Right ventricle myocardium inferior (tissue), 1 donor: ENCODE data around the gene SLC35D2. TPM values are rescaled to one million over a fixed set of nuclear protein-coding genes. Genes with fewer than 3 reads are reported as not detected.

Source experiments
- ATAC-seq: fragments of 200-7000 bp; cut with Tn5 transposase; one replicate; pipeline ENCODE4 v1.9.1; 2020; ENCODE audit warnings: mild to moderate bottlenecking, moderate library complexity
- DNase-seq: peaks from one replicate; pipeline ENCODE4 v3.0.0; 2021; ENCODE audit errors: missing footprints
- intact Hi-C: fragments of 100-400 bp; cut with DNase I; formaldehyde crosslinking; loops from one replicate; pipeline ENCODE4 v1.11.0; 2022
- long read RNA-seq: library from polyadenylated mRNA; unstranded; transcript quantifications from one replicate; pipeline ENCODE4 v2.0.0, GENCODE V29; 2021
- total RNA-seq: library from RNA; stranded (reverse); fragmentation: NEBNext Ultra II Directional; extraction: Animal tissue kit (Norgen Biotek cat#: 25700); gene quantifications from one replicate; pipeline ENCODE4 v1.2.1, GENCODE V29; 2021
- donor health status: DM: no; HTN: yes; CAD: no; lungs with severe emphysema.

SLC35D2 gene
- total RNA-seq = 14.7 TPM
- long read RNA-seq, partial matches to known transcripts = 3 of 9 reads
- long read RNA-seq, other reads (novel, unspliced or antisense) = 2 of 9 reads

DNA sequence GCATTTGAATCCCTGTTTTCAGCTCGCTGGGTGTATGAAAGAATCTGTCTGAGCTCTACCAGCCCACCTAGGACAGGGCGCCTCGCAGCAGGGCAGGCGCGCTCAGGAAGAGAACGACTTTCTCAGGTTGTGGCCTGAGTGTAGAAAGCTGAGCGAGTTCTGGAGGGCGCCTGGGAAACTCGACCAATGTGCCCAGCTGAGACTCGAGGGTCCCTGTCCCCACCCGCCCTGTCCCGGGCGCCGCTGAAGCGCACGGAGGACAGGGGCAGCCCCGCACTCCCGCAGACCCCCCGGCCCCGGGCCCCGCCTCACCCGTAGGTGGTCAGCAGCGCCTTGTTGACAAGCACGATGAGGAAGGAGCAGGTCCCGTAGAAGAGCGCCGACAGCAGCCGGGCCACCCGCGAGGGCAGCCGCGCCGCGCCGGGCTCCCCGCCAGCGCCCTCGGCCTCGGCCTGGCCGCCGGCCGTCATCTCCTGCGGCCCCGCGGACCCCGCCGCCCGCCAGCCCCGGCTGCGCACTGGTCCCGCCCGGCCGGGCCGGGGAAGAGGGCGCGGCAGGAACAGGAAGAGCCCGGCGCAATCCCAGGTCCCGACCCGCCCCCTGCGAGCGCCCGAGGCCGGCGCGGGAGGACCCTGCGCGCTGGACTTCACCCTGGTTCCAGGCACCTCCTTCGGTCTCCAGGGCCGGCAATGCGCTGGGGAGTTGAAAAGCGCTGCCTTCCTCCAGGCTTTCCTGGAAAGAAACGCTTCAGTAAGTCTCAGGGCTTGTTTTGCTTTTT is at the start of gene SLC35D2:
TSS of gene SLC35D2 (minus strand) at position 547 of the 778 bp plus-strand sequence. CDS start at position 470, 77 bp downstream.
- intact Hi-C loops = loop anchor here (2.0 to 5.0 kb wide), 3 partner anchors 35 to 69 kb away; partner anchors contain the start of genes HABP4 and ZNF367
- DNase-seq = peak; percentile 84
- ATAC-seq = peak; percentile 96

GRCh38 chr9:96430377-96430776 is 46.9 kb upstream of the SLC35D2 start:
- no peak for DNase-seq
- intact Hi-C loops = no loop called here
- ATAC-seq = no peak

DNA sequence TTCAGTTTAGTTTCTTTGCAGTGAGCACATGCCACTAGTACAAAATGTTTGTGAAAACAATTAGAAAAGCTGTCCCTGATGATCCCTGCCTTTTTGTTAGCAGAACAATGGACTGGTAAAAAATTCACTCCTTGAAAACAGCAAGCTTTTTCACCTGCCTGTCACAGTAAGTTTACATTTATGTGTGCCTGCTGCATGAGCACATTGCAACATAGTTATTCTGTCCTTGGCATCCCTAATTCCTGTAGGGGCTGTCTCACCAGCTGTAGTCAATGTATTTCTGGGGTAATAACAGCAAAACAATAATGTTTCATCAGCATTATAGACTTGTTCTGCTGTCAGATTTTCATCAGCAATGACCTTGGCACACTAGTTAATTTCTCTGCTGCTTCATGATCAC is 46.2 kb upstream of the SLC35D2 start:
- intact Hi-C loops = no loop called here
- ATAC-seq = no peak

DNA sequence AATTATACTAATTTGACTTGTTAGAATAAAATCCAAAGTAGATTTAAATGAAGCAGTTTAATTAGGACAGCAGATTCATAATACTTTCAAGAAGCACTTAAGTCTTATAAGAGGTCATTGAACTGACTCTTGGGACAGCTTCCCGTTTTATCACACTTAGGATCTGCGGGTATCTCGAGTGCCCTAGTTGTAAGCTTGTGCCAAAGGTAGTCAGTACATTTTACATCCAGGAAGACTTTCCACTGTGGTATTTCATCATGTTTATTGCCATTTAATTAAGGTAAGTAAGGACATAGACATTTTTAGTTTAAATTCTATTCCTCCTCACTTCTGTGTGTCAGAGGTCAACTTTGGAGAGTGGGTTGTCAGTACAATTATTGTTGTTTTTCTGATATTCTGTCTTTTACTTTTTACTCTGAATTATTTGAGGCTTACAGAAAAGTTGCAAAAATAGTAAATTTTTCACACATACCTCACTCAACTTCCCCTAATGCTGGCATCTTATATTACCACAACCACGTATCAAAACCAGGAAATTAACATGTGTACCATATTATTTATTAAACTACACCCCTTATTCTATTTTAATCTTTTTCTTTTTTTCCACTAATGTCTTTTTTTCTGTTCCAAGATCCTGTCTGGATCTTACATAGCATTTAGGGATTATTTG is 42.1 kb upstream of the SLC35D2 start:
- intact Hi-C loops = no loop called here
- no peak for DNase-seq

More for the DNA sequence above, 46.2 kb upstream of the SLC35D2 start:
- DNase-seq = no peak

GRCh38 chr9:96423985-96424336 is 40.5 kb upstream of the SLC35D2 start:
- intact Hi-C loops = no loop called here
- no peak for DNase-seq
- ATAC-seq = no peak

More for the DNA sequence above, 42.1 kb upstream of the SLC35D2 start:
- no peak for ATAC-seq

DNA sequence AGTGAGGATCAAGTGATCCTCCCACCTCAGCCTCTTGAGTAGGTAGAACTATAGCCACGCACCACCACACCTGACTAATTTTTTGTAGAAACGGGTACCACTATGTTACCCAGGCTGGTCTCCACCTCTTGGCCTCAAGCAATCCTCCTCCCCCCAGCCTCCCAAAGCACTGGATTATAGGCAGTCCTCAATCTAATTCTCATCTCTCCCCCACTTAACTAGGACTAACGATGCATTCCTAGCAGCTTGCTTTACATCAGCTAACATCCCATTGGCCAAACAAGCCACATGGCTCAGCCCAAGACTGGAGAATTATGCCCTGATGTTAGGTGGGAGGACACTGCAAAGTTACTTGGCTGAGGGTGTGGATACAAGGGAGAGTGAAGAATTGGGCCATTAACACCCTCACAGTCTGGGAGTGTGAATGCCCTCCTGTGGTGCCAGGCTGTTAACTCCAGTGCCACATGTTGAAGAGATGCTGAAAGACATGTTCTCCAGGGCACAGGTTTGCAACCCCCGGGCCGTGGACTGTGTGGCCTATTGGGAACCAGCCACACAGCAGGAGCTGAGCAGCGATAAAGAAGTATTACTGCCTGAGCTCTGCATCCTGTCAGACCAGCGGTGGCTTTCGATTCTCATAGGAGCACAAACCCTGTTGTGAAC is 39.9 kb upstream of the SLC35D2 start:
- DNase-seq = no peak
- intact Hi-C loops = no loop called here
- no peak for ATAC-seq

DNA sequence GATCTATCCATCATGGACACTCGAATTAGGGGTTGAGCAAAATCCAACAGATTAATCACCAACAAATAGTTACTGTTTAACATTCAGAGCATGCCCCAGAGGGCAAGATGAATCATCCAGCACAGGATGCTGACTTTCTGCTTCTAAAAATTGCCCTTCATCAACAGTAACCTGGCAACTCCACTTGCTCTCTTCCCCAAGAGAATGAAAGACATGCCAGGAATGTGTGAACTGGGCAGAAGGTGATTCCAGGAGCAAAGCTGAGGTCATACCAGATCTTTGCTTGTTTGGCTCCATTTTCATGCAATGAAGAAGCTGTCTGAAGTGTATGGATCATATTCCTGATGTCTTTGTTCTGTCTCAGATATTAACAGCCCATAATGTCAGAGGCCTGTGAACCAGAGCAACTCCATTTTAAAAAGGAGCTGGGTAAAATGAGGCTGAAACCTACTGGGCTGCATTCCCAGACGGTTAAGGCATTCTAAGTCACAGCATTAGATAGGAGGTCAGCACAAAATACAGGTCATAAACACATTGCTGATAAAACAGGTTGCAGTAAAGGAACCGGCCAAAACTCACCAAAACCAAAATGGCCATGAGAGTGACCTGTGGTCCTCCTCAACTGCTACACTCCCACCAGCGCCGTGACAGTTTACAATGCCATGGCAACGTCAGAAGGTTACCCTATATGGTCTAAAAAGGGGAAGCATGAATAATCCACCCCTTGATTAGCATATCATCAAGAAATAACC is 37.1 kb upstream of the SLC35D2 start:
- intact Hi-C loops = no loop called here
- peak; percentile 22 for ATAC-seq
- no peak for DNase-seq

DNA sequence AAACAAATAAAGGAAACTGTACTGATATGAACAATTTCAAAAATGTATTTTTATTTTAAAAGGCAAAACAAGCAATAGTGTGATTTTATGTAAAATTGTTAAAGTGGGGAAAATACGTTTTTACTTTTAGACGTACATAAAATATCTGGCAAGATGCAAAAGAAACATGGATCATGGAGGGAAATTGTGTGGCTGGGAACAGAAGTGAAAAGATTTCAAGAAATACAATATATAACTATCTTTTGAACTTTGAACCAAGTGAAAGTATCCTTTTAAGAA is 36.1 kb upstream of the SLC35D2 start:
- DNase-seq (no peak), ATAC-seq (no peak)
- intact Hi-C loops = loop anchor here (2.0 to 5.0 kb wide), 3 partner anchors 31 to 77 kb away; partner anchors contain the start of genes HABP4 and SLC35D2

DNA sequence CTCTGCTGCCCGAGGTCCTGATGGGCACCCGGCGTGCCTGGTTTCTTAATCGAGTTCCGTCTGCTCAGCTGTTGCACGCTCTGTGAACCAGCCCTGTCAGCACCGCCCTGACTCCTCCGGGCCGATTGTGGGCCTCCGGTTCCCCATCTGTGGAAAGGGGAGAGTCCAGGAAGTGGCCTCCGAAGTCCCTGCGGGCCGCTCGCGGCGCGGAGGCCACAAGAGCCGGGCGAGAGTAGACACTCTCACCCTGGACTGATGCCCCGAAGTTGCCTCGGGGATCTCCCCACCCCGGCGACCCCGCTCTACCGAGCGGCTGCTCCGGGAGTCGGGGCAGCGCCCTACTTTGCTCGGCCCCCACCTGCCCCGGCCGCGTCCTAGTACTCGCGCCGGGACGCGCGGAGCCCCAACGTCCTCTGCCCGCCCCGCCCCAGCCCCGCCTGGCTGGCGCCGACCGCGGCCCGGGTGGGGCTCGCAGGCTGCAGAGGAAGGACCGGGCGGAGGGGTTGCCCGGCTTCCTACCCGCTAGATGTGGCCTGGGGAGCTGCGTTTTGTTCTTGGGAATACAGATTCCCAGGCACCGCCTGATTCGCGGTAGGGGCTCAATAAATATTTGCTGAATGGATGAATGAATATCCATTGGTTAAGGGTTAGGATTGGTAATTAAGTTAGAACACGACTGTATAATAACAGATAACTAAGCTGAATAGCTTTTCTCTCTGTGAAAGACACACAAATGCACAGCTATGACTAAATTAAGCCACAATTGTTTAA is 35.6 kb upstream of the SLC35D2 start:
- peak; percentile 88 for DNase-seq
- ATAC-seq = peak; percentile 79
- intact Hi-C loops = loop anchor here (1.0 to 5.0 kb wide), 4 partner anchors 32 to 235 kb away; partner anchors contain the start of genes HABP4 and SLC35D2

DNA sequence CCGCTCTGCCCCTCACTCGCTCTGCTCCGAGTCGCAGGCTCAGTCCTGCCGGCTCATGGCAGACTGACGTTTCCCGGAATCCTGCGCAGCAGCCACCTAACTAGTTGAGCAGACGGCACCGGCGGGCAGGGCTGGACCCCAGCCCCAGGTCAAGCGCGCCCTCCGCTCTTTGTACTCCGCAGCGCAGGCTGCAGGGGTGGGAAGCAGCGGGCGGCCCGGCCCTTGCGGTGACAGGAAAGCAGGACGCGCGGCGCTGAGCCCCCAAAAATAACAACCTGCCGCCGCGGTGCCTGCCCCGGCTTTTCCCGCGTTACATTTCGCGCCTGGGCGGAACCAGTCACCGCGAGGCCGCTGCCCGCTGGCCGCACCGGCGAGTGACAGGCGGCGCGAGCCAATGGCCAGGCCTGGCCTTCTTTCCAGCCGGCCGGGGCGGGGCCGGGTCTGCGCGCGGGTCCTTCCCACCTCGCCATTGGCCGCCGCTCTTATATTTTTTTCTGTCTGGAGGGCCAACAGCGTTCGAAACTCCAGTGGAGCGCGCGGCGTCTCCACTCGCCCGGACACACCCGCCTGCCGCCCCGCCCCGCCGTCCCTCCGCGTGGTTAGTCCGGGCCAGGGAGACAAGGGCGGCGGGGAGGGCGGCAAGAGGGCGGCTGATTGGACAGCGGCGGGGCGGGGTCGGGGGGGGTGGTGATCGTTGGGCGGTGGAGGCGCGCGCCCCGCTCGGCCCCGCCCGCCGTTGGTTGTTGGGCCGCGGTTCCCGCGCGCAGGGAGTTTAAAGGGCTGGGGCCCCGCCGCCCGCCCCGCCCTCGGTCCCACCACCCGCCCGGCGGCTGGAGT is 34.8 kb upstream of the SLC35D2 start, which contains the start of gene ZNF367:
TSS of gene ZNF367 (minus strand) at position 288 of the 837 bp plus-strand sequence. CDS start 338 bp downstream, outside the sequence.
- intact Hi-C loops = loop anchor here (1.0 to 5.0 kb wide), 4 partner anchors 32 to 236 kb away; partner anchors contain the start of genes HABP4 and SLC35D2
- peak; percentile 99 for DNase-seq
- peak; percentile 93 for ATAC-seq

- intact Hi-C loops = loop anchor here (1.0 to 5.0 kb wide), 4 partner anchors 33 to 237 kb away; partner anchors contain the start of genes HABP4 and SLC35D2
- ATAC-seq = no peak
These were observed 34.2 kb upstream of the SLC35D2 start for GRCh38 chr9:96417661-96418082.

DNA sequence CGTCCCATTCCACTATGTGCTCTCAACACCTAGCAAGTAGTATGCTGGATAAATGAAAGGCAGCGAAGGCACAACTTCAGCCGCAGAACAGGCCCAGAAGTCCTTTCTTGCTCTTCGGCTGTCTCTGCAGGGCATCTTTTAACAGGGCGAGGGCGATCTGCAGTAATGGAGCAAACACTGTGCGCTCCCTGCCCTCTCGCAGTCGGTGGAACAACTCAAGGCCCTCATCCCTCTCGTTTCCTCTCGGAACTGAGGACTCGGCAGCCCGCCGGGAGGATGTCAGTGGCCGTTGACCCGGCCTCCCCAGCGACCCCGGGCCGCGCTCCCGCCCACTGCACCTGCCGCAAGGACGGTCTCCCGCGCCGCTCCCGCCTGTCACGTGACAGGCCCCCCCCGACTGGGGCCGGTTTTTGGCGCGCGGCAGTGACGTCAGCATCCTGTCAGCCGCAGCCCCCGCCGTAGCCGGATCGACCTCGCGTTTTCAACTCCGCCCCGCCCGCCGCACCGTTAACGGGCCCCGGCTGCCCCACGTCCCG is 33.6 kb upstream of the SLC35D2 start:
- intact Hi-C loops = loop anchor here (5.0 kb wide), 1 partner anchor 75 kb away; no protein-coding TSS in a partner anchor
- DNase-seq = peak; percentile 94
- peak; percentile 8 for ATAC-seq

More at GRCh38 chr9:96417661-96418082, 34.2 kb upstream of the SLC35D2 start:
- DNase-seq = peak; percentile 75

DNA sequence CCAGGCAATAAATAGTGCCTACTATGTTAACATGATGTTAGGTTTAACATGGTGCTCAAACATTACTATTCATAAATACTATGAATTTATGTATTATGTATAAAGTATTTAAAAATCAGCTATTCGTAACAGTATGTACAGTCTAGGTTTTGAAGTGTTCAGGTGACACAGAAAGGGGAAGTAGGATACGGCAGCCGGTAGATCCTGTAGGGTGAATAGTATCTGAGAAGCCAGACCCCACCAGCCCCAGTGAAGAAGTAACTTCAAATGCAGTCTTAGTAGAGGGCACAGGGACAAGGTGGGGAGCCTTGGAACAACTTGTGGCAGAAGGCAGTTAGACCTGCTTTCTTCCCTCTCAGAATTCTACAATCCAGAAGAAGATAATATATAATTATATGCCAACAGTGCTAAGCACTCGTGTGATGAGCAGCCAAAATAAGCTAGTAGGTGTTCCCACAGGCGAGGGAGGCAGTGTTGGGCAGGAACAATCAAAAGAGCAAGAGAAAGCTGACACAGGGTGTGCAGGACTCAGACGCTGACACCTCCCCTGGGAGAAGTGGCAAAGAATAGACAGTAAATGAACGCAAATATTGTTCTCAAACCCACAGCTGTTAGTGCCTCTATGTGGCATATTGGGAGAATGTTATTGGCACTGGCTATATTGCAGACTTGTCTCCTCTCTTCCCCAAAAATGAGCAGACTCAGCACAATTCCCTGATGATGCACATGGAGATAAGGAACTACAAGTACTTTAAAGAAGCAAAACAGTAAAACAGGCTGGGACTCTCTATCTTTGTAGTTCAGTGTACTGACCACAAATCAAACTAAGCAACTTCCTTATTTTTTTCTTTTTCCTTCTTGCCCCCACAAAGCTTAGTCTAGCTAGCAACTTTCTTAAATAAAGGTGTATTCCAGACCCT is 30.1 kb upstream of the SLC35D2 start:
- no peak for DNase-seq
- no peak for ATAC-seq
- intact Hi-C loops = no loop called here

- no peak for DNase-seq
- intact Hi-C loops = no loop called here
- ATAC-seq = no peak
These were observed 28.8 kb upstream of the SLC35D2 start for GRCh38 chr9:96412174-96412913.
